Renal cortex interstitium (tissue), 11 donors: ENCODE measurements around the gene TLK2. TPM values are rescaled to one million over a fixed set of nuclear protein-coding genes. Genes with fewer than 3 reads are reported as not detected.
A peak's percentile ranks its signal among the peaks of the same experiment; 100 is the strongest.
"Not testable (repeated sequence)": the region's sequence is repeated elsewhere in the genome, so short reads cannot be mapped to it uniquely, and the experiment has no call there.

Experiments used
- DNase-seq, 11 donors: peaks; one replicate each; pipeline ENCODE4 v3.0.0-alpha.2; 2013; ENCODE audit warnings: low read depth in 9 of 11, low spot score in 4 of 11; ENCODE audit errors: extremely low read depth in 1 of 11
- polyA plus RNA-seq, 3 donors: library from polyadenylated mRNA; unstranded; fragments of 120-200 nt; gene quantifications; one replicate each; pipeline ENCODE4 v1.2.1, GENCODE V29; 2013; ENCODE audit not compliant: insufficient read length in 3 of 3

TLK2 gene
- polyA plus RNA-seq, 3 donors, result 58.1 to 68.8 (median 63.9) TPM

DNA sequence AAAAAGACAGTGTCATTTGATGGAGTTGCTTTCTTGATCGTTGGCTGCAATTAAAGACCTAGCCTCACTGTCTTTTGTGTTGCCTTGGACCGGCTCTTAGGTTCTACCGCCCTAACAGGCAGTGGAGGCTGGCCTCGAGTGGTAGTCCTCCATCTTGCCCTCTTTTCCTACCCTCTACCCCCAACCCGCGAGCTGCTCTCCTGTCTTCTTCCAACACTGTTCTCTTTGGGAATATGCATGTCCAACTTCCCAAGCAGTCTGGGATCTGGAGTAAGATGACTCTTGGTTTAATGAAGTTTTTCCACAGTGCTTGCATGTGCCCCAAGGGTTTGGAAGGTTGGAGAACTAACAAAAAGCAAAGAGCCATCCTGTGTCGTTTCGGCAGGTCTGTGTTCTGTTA, 1.5 kb upstream of the TLK2 start:
- not testable (repeated sequence) for DNase-seq

DNA sequence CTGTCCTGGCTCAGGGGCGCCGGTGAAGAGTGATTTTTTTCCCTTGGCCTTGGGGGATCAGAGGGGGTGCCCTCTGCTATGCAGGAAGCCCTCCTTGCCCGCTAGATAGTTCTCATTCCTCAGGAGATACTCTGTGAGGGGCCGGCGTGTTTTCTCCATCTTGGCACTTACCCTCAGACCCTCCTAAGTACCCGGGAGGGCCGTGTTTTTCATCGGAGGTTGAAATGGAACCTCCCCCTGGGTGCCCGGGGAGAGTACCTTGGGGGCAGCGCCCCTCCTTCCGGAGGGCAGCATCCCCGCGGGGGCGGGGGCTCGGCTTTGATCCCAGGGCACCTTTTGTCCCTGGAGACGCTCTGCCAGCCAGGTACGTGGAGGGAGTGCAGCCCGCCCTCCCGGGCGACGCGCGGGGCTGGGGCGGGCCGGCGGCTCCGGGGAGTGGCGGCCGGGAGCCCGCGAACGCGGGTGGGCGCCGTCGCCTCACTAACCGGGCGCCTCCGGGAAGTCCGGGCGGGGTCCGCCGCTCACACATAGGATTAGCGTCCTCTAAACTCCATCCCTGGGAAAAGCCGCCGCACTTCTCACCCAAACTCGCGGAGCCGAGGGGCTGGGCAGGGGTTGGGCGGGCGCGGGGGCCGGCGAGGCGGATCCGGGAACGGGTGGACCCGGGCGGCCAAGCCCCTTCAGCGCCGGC, 762 bp upstream of the TLK2 start:
- peak in 2 of 11 donors; percentile 13 to 30 for DNase-seq

DNA sequence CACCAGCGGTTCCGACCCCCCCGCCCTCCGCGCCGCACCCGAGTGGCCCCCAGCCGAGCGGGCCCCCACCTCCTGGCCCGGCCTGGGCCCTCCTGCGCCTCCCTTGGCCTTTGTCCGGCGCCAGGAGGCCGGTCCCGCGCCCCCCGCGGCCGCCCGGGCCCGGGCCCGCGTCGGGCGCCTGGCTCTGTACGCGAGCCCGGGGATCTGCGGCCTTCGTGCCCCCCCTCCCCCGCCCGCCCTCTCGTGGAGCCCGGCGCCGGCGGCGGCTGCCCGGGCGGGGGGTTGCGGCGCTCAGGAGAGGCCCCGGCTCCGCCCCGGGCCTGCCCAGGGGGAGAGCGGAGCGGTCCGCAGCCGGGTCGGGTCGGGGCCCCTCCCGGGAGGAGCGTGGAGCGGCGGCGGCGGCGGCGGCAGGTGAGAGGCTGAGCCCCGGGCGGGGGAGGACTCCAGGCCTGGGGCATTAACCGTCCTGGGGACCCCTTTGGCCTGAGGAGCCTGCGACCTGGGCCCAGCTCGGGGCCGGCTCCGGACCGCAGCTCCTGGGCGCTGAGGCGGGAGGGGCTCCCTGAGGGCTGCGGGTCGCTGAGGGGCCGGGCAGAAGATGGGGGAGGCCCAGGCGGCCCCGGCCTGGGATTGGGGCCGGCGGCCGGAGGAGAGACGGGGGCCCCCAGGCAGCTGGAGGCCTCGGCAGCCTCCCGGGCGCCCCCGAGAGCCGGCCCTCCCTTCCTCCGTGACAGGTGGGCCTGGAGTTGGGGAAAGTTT, 434 bp downstream of the TLK2 start:
- DNase-seq, result peak in 2 of 11 donors; percentile 25 to 34

DNA sequence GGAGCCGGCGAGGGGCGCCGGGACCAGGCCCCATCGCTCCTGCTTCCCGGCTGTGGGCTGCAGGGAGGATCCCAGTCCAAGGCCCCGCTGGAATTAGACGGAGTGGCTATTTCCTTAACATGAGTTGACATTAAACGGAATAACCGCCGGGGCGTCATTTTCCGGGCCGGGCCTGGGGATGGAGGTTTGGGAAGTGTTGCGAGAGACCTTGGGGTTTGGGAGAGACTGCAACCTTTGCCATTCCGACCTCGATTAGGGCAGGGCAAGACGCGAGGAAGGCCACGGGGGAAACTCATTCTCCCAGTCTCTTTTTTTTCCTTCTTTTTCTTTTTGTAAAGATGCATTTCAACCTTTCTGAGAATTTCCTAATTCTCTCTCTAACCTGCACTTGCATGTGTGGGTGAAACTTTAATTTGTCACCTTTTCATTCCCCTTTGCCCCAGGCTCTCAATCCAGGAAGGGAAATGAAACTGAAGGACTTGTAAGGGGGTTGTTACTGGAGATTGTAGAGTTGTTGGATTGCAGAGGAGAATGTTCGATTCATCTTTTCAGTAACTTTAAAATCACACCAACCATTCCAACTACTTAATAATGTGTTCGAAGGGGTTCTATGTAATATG, 1.1 kb downstream of the TLK2 start:
- peak in 1 of 11 donors; percentile 4 for DNase-seq

DNA sequence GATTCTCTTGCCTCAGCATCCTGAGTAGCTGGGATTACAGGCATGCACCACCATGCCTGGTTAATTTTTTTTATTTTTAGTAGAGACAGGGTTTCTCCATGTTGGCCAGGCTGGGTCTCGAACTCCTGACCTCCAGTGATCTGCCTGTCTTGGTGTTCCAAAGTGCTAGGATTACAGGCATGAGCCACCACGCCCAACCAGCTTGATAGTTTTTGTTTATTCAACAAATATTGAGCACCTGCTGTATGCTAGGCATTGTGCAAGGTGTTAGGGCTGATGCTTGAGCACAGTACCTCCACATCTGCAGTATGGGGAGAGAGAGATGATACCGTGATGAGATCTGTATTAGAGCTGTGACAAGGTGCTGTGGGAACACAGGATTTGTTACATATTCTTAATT, 3.9 kb downstream of the TLK2 start:
- not testable (repeated sequence) for DNase-seq

DNA sequence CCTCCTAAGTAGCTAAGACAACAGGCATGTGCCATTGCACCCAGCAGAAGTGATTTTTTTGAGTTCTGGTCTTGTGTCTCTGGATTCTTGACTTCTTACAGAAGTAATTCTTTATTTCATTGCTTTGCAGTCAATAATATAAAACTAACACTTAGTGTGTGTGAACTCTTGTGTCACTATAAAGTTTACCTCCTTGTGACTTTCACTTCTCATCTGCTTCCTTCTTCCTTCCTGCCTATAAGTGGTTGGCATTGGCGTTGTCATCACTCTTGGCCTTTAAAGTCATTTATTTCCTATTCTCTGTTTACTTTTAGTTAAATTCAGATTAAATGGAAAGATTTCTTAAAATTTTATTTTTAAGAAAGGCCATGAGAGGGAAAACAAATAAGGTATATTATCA, 12.4 kb downstream of the TLK2 start:
- not testable (repeated sequence) for DNase-seq

DNA sequence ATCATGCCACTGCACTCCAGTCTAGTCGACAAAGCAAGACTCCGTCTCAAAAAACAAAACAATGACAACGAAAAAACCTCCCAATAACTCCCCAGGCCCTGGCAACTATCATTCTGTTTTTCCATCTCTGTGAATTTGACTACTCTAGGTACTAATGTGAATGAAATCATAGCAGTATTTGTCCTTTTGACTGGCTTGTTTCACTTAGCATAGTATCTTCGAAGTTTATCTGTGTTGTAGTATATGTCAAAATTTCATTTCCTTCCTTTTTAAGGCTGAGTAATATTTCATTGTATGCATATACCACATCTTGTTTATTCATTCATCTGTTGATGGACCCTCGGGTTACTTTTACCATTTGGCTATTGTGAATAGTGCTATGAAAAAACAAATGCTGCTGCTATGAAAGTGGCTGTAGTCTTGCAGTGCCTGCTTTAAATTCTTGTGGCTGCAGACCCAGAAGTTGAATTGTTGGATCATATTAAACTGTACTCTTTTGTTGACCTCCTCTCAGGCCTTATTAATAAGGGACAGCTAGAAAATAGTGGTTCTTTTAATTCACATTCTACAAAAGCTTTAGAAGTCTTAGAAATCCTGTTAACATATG, 14.5 kb downstream of the TLK2 start:
- not testable (repeated sequence) for DNase-seq

DNA sequence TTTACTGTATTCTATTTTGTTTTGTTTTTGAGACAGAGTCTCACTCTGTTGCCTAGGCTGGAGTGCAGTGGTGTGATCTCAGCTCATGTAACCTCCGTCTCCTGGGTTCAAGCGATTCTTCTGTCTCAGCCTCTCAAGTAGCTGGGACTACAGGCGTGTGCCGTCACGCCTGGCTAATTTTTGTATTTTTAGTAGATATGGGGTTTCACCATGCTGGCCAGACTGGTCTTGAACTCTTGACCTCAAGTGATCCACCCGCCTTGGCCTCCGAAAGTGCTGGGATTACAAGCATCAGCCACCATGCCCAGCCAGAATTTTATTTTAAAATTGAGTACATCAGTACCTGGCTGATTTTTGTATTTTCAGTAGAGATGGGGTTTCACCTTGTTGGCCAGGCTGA, 15.4 kb downstream of the TLK2 start:
- not testable (repeated sequence) for DNase-seq

DNA sequence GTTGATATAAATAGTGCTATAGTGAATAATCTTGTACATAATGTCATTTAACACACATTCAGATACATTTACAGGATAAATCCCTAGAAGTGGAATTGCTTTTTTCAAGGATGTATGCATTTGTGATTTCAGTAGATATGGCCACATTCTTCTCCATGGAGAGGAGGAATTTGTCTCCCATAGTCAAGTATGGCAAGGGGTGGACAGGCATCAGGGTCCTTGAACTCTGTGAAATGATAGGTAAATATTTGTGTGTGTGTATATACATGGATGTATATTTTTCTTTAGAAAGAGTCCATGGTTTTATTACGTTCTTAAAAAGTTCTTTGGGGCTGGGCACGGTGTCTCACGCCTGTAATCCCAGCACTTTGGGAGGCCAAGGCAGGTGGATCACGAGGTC, 17.7 kb downstream of the TLK2 start:
- DNase-seq, result not testable (repeated sequence)

DNA sequence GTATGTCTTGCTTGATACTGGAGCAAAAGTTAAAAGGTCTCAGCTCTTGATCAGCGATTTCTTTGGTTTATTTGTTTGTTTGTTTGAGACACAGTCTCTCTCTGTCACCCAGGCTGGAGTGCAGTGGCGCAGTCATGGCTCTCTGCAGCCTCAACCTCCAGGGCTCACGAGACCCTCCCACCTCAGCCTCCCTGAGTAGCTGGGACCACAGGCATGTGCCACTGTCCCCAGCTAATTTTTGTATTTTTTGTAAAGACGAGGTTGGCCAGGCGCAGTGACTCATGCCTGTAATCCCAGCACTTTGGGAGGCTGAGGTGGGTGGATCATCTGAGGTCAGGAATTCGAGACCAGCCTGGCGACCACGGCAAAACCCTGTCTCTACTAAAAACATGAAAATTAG, 20.2 kb downstream of the TLK2 start:
- not testable (repeated sequence) for DNase-seq

DNA sequence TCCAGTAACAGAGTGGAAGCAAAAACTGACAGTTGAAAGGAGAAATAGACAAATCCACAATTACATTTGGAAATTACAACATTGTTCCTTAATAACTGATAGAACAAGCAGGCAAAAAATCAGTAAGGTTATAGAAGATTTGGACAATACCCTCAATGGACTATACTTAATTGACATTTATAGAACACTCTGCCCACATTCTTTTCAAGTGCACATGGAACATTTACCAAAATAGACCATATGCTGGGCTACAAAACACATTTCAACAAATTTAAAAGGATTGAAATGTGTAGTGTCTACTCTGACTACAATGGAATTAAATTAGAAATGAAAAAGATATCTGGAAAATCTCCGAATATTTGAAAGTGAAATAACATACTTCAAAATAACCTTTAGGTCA, 21.8 kb downstream of the TLK2 start:
- not testable (repeated sequence) for DNase-seq

DNA sequence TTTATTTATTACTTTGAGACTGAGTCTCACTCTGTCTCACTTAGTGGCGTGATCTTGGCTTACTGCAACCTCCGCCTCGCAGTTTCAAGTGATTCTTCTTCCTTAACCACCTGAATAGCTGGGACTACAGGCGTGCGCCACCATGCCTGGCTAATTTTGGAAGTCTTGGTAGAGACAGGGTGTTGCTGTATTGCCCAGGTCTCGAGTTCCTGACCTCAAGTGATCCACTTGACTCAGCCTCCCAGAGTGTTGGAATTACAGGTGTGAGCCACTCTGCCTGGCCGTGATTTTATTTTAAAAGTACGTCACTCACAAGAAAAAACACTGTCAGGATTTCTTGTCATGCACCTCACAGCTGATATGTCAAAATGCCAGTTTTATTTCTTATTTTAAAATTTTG, 26.2 kb downstream of the TLK2 start:
- not testable (repeated sequence) for DNase-seq

DNA sequence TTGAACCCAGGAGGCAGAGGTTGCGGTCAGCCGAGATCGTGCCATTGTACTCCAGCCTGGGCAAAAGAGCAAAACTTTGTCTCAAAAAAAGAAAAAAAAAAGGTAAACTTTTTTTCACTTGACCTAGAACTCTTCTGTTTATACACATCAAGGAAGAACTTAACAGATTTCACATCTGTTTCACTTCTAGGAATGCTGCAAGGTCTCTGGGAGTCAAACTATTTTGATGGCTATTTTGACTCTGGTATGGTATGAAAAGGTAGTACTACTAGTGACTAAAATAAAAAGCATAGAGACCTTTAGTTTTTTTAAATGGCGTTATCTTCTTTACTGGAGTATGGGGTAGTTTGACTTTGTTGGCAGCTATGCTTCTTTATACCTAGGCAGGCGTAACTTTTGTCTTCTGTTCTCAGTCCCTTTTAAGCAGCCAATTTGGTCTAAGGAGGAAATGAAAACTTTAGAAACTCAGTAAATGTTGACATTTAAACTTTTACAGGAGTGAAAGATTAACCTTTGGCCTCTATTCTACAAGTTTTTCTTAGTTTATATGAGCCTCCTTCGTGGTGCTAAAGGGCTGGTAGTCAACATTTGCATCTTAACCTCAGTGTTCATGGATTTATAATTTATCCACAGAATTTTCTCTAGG, 28.7 kb downstream of the TLK2 start:
- DNase-seq, result not testable (repeated sequence)

DNA sequence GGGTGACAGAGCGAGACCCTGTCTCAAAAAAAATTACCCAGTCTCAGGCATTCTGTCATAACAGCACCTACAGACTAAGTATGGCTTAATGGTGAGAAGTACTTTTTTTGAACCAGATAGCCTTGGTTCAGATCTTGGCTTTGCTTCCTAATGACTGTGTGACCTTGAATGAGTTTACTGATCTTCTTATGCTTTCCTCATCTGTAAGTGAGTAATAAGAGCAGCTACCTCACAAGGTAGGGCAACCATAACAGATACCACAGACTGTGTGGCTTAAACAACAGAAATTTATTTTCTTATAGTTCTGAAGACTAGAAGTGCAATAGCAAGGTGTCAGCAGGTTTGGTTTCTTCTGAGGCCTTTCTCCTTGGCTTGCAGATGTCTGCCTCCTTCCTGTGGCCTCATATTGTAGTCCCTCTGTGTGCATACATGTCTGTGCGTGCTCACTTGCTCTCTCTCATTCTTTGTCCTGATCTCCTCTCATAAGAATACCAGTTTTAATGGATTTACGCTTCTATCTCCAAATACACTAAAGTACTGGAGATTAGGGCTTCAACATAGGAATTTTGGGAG, 31.7 kb downstream of the TLK2 start:
- DNase-seq, result not testable (repeated sequence)

DNA sequence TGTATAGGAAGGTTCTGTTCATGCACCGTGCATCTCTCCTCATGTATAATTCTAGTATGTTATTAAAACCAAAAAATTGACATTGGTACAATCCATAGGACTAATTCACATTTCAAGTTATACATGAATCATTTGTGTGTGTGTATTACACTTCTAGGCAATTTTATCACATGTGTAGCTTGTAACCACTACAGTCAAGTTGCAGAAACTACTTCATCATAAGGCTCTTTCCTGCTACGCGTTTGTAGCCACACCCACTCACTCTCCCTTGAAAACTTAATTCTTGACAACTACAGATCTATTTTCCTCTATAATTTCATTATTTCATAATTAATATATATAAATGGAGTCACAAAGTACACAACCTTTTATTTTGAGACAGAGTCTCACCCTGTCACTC, 32.4 kb downstream of the TLK2 start:
- not testable (repeated sequence) for DNase-seq

DNA sequence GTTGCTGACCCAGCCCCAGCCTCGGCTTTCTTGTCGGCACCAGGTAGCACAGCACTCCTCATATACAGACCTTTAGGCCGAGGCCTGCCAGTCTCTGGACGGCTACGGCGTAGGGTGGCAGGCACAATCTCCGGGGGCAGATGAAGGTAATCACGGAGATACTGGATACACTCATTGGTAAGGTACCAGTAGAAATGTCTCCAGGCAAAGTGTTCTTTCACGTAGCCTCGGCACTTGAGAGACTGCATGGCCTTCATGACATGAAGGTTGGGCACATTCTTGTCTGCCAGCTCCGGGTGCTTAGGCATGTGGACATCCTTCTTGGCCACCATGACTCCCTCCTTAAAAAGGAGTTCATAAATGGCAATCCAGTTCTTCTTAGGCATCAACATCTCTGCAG, 37.8 kb downstream of the TLK2 start:
- not testable (repeated sequence) for DNase-seq

DNA sequence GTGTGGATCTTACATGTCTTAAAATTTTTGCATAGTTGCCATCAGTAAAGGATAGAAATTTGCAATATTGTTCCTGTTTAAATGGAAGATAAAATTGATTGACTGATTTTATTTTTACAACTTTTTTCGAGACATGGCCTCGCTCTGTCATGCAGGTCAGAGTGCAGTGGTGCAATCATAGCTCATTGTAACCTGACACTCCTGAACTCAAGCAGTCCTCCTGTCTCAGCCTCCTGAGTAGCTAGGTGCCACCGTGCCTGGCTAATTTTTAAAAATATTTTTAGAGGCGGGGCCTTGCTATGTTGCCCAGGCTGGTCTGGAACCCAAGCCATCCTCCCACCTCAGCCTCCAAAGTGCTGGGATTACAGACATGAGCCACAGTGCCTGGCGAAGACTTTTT, 42.7 kb downstream of the TLK2 start:
- not testable (repeated sequence) for DNase-seq

DNA sequence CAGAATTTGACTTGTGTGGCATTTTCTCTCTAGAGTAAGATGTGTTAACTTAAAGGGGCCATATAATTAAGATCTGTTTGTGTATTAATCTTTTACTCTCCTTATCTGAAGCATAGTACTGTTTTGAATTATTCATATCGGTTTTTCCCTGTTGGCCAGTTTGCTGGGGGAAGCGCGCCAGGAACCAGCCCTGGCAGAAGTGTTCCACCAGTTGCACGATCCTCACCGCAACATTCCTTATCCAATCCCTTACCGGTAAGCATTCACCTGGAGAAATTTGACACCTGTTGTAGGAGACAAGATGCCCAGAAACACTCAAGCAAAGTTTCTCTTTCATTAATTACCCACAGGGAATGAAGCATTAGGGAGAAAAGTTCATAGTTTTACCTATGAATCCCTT, 45.5 kb downstream of the TLK2 start:
- not testable (repeated sequence) for DNase-seq

DNA sequence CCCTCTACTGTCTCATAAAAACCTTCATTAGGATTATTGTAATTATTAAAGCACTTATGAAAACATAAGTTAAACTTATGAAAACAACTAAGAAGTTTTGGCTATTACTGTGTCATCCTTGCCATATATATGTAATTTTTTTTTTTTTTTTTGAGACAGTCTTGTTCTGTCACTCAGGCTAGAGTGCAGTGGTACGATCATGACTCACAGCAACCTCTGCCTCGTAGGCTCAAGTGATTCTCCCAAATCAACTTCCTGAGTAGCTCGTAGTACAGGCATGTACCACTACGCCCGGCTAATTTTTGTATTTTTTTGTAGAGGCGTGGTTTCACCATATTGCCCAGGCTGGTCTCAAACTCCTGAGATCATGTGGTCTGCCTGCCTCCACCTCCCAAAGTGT, 46.7 kb downstream of the TLK2 start:
- not testable (repeated sequence) for DNase-seq
